Large intestine (tissue), 3 donors: ENCODE results near the gene MYH11. TPM values are rescaled to one million over a fixed set of nuclear protein-coding genes. Genes with fewer than 3 reads are reported as not detected.
"Not testable (repeated sequence)": the region's sequence is repeated elsewhere in the genome, so short reads cannot be mapped to it uniquely, and the experiment has no call there.

ENCODE experiments used
- DNase-seq, 2 donors: peaks; one replicate each; pipeline versions ENCODE4 v3.0.0 to v3.0.0-alpha.2; 2013
- H3K27ac ChIP-seq: one replicate; pipeline ENCODE4 v1.5.1; 2013; ENCODE audit warnings: low read length
- H3K27me3 ChIP-seq: 2 replicates; pipeline ENCODE4 v1.6.1; 2013; ENCODE audit warnings: low read length; ENCODE audit not compliant: control insufficient read depth, insufficient read depth
- H3K36me3 ChIP-seq: 2 replicates; pipeline ENCODE4 v1.6.1; 2013; ENCODE audit warnings: low read length; ENCODE audit not compliant: control insufficient read depth, insufficient read depth
- H3K4me1 ChIP-seq: one replicate; pipeline ENCODE4 v1.6.1; 2013; ENCODE audit warnings: low read length; ENCODE audit not compliant: control insufficient read depth, insufficient read depth
- H3K4me3 ChIP-seq: one replicate; pipeline ENCODE4 v1.5.1; 2013; ENCODE audit warnings: low read length
- H3K9me3 ChIP-seq: one replicate; pipeline ENCODE4 v1.6.1; 2013; ENCODE audit warnings: mild to moderate bottlenecking, low read depth, low read length, moderate library complexity; ENCODE audit not compliant: control insufficient read depth
- WGBS: methylation state at CpG from one replicate; pipeline ENCODE4 v1.1.5; 2013; ENCODE audit warnings: low lambda C conversion rate; ENCODE audit not compliant: insufficient coverage; 5-methylcytosine and 5-hydroxymethylcytosine counted together
- polyA plus RNA-seq: library from polyadenylated mRNA; unstranded; fragments of 120-200 nt; gene quantifications from one replicate; pipeline ENCODE4 v1.2.1, GENCODE V29; 2013

The MYH11 gene
- polyA plus RNA-seq, 1 donor, result 401 TPM

- Histone ChIP-seq H3K27ac (no peak overlapping the region), H3K4me3 (no peak overlapping the region), H3K4me1 (no peaks in the 10 kb centered on the region), H3K9me3 (no peaks in the 10 kb centered on the region), H3K27me3 (no peaks in the 10 kb centered on the region), H3K36me3 (peaks cover 29% of the 10 kb centered on the region)
- DNase-seq, result no peak
- WGBS, result no CpG with 5 or more reads among the region's 8 CpGs
These were observed 151.7 kb downstream of the MYH11 start for GRCh38 chr16:15705064-15705565.

DNA sequence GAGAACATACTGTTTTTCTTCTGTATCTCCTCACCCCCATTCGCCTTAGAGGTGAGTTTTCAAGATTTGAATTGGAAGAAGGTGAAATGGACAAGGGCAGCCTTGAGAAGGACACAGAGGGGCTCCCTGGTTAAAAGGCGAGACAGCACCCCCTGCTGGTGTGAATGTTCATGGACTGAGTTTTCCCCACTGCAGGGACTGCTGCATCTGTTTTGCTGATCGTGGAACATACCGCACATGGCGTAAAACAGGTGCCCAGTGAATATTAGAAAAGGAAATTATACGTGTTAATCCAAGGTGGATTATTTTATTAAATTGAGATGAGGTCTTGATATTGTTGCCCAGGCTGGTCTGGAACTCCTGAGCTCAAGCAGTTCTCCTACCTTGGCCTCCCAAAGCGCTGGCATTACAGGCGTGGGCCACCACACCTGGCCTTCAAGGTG is 152.3 kb downstream of the MYH11 start:
- no CpG with 5 or more reads among the region's 8 CpGs for WGBS
- no peak overlapping the region for H3K27ac ChIP-seq

GRCh38 chr16:15703029-15703736 is 153.6 kb downstream of the MYH11 start:
- Histone ChIP-seq H3K4me3 (no peak overlapping the region), H3K27me3 (no peaks in the 10 kb centered on the region), H3K36me3 (peaks cover 40% of the 10 kb centered on the region), H3K4me1 (no peaks in the 10 kb centered on the region), H3K27ac (no peak overlapping the region), H3K9me3 (no peaks in the 10 kb centered on the region)
- WGBS, result no CpG with 5 or more reads among the region's 14 CpGs
- DNase-seq, result no peak

More for the DNA sequence above, 152.3 kb downstream of the MYH11 start:
- Histone ChIP-seq H3K9me3 (no peaks in the 10 kb centered on the region), H3K4me3 (no peak overlapping the region), H3K27me3 (no peaks in the 10 kb centered on the region), H3K36me3 (peaks cover 30% of the 10 kb centered on the region), H3K4me1 (no peaks in the 10 kb centered on the region)
- peak; percentile 17 to 29 for DNase-seq

DNA sequence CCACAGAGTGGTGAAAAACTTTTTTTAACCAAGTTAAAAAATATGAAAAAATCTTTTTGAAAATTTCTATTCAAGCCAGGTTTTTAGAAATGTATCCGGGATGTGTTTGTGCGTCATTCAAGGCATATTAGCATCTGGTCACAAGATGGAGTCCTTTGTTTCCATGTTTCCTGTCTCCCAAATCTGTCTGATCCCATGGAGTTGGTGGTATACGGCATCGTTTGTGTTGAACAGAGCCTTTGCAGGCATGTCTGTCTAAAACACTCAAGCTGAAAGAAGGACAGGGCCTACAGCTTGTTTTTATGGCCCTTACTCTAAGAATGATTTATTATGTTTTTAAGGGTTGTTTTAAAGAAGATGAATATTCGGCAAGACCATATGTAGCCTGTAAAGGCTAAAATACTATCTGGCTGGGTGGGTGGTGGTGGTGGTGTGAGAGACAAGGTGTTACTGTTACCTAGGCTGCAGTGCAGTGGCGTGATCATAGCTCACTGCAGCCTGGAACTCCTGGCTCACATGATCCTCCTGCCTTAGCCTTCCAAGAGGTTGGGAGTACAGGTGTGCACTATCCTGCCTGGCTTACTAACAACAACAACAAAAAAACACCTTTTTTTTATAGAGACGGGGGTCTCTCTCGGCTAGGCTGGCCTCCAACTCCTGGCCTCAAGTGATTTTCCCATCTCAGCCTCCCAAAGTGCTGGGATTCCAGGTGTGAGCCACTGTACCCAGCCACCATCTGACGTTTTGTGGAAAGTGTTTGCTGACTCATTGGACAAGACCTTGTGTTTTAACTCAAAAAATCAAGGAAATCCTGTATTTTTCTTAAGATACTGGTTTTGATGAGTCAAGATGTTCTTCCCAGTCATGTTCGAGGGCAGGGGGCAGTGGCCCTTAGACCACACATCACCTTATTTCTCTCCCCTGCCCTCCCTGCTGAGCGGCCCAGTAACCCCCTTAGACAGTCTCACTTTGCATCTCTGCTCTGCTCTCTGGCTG is 154.6 kb downstream of the MYH11 start:
- H3K27ac ChIP-seq, result no peak overlapping the region
- WGBS, result no CpG with 5 or more reads among the region's 11 CpGs

GRCh38 chr16:15701367-15701766 is 155.5 kb downstream of the MYH11 start:
- no peaks in the 10 kb centered on the region for H3K4me1 ChIP-seq
- WGBS, result no CpG with 5 or more reads among the region's 6 CpGs
- no peak overlapping the region for H3K4me3 ChIP-seq
- DNase-seq, result no peak
- H3K27ac ChIP-seq, result no peak overlapping the region
- no peaks in the 10 kb centered on the region for H3K27me3 ChIP-seq
- peaks cover 52% of the 10 kb centered on the region for H3K36me3 ChIP-seq
- H3K9me3 ChIP-seq, result no peaks in the 10 kb centered on the region

More for the DNA sequence above, 154.6 kb downstream of the MYH11 start:
- no peaks in the 10 kb centered on the region for H3K9me3 ChIP-seq
- no peak for DNase-seq
- H3K27me3 ChIP-seq, result no peaks in the 10 kb centered on the region
- peaks cover 43% of the 10 kb centered on the region for H3K36me3 ChIP-seq
- no peak overlapping the region for H3K4me3 ChIP-seq
- no peaks in the 10 kb centered on the region for H3K4me1 ChIP-seq

GRCh38 chr16:15699819-15700218 is 157.0 kb downstream of the MYH11 start:
- Histone ChIP-seq H3K4me3 (no peak overlapping the region), H3K36me3 (peaks cover 54% of the 10 kb centered on the region), H3K27me3 (no peaks in the 10 kb centered on the region), H3K27ac (no peak overlapping the region), H3K4me1 (no peaks in the 10 kb centered on the region), H3K9me3 (no peaks in the 10 kb centered on the region)
- 100% methylated on average over 2 of the region's 12 CpGs for WGBS
- no peak for DNase-seq

DNA sequence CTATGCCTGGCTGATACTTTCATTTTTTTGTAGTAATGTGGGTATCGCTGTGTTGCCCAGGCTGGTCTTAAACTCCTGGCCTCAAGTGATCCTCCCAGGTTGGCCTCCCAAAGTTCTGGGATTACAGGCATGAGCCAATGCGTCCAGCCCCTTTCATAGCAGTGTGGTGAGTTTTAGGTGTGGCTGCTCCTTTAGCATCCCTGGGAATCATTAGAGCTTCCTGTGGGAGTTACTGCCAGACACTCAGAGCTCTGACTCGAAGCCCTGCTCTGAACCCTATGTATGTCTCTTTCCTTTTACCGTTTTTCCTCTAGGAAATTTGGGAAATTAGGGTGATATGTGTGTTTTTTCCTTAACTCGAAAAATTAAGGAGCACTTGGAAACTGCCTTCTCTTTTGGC is 162.3 kb downstream of the MYH11 start:
- no peak overlapping the region for H3K27ac ChIP-seq
- H3K4me1 ChIP-seq, result no peaks in the 10 kb centered on the region
- H3K27me3 ChIP-seq, result no peaks in the 10 kb centered on the region
- DNase-seq, result no peak
- H3K9me3 ChIP-seq, result no peaks in the 10 kb centered on the region
- no peak overlapping the region for H3K4me3 ChIP-seq
- no CpG with 5 or more reads among the region's 5 CpGs for WGBS
- peaks cover 68% of the 10 kb centered on the region for H3K36me3 ChIP-seq

DNA sequence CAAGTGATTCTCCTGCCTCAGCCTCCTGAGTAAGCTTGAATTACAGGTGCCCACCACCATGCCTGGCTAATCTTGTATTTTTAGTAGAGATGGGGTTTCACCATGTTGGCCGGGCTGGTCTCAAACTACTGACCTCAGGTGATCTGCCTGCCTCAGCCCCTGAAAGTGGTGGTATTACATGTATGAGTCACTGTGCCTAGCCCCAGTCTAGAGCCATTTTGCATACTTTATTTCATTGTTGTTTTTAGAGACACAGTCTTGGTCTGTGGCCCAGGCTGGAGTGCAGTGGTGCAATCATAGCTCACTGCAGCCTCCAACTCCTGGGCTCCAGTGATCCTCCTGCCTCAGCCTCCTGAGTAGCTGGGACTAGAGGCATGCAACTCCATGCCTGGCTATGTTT is 164.3 kb downstream of the MYH11 start:
- H3K27me3 ChIP-seq, DNase-seq, H3K4me1 ChIP-seq, H3K4me3 ChIP-seq, H3K27ac ChIP-seq, H3K9me3 ChIP-seq: not testable (repeated sequence)
- WGBS, result no CpG with 5 or more reads among the region's 1 CpG
- H3K36me3 ChIP-seq, result peaks cover 61% of the 10 kb centered on the region

- WGBS, result no CpG with 5 or more reads among the region's 10 CpGs
- Histone ChIP-seq H3K27ac (no peak overlapping the region), H3K9me3 (no peaks in the 10 kb centered on the region), H3K27me3 (no peaks in the 10 kb centered on the region), H3K4me1 (no peaks in the 10 kb centered on the region), H3K36me3 (peaks cover 61% of the 10 kb centered on the region), H3K4me3 (no peak overlapping the region)
- DNase-seq, result no peak
These were observed 165.8 kb downstream of the MYH11 start for GRCh38 chr16:15691046-15691445.

GRCh38 chr16:15690296-15690695 is 166.5 kb downstream of the MYH11 start:
- Histone ChIP-seq H3K27me3 (no peaks in the 10 kb centered on the region), H3K27ac (no peak overlapping the region), H3K9me3 (no peaks in the 10 kb centered on the region), H3K36me3 (peaks cover 65% of the 10 kb centered on the region), H3K4me3 (no peak overlapping the region), H3K4me1 (no peaks in the 10 kb centered on the region)
- no CpG with 5 or more reads among the region's 3 CpGs for WGBS
- no peak for DNase-seq
